Mesodermal cell (in vitro differentiated cells): ENCODE measurements around the gene PGP.
"Not testable (repeated sequence)": the region's sequence is repeated elsewhere in the genome, so short reads cannot be mapped to it uniquely, and the experiment has no call there.

ENCODE experiments used
- H3K27ac ChIP-seq: 2 replicates; pipeline ENCODE4 v1.7.0; 2013; ENCODE audit warnings: mild to moderate bottlenecking, low read depth, low read length, moderate library complexity; ENCODE audit not compliant: severe bottlenecking
- H3K36me3 ChIP-seq: 2 replicates; pipeline ENCODE4 v1.7.1; 2013; ENCODE audit warnings: mild to moderate bottlenecking, low read length, moderate library complexity; ENCODE audit not compliant: control insufficient read depth, insufficient read depth
- H3K4me1 ChIP-seq: one replicate; pipeline ENCODE4 v1.7.1; 2013; ENCODE audit warnings: mild to moderate bottlenecking, low read length; ENCODE audit not compliant: insufficient read depth, control insufficient read depth, poor library complexity, severe bottlenecking
- H3K4me3 ChIP-seq: 2 replicates; pipeline ENCODE4 v1.7.0; 2013; ENCODE audit warnings: low read length, control low read depth, mild to moderate bottlenecking; ENCODE audit not compliant: insufficient read depth, poor library complexity, severe bottlenecking; ENCODE audit errors: extremely low read depth
- H3K9me3 ChIP-seq: 2 replicates; pipeline ENCODE4 v1.7.1; 2013; ENCODE audit warnings: mild to moderate bottlenecking, low read length, moderate library complexity; ENCODE audit not compliant: control insufficient read depth
- WGBS, 2 experiments: methylation state at CpG; one replicate each; pipeline ENCODE4 v1.1.5; 2013; ENCODE audit warnings: missing lambda C conversion rate in 2 of 2; ENCODE audit not compliant: insufficient coverage in 2 of 2; 5-methylcytosine and 5-hydroxymethylcytosine counted together

The PGP gene

DNA sequence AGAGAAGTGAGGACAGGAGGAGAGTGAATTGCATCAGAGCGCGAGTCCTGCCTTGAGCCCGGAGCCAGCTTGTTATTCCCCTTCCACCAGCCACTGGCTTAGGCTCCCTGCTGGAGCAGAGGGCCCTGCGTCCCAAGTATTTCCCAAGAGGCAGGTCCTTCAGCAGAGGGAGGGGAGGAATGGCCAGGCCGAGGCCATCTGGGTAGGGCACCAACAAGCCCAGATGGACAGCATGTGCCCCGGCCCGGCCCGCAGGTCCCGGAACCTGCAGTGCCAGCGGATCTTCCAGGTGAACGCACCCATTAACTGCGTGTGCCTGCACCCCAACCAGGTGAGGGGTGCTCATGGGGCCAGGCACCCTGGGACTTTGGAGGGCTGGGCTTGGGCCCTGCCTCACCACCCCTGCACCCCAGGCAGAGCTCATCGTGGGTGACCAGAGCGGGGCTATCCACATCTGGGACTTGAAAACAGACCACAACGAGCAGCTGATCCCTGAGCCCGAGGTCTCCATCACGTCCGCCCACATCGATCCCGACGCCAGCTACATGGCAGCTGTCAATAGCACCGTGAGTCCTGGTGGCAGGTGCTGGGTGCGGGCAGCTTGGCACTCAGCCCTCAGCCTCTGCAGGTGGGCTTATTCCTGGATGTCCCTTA lies 7.7 kb downstream of the PGP start:
- WGBS, 2 experiments, result 97 to 98% methylated on average over 20 to 23 of the region's 23 CpGs
- no peak overlapping the region for H3K27ac ChIP-seq
- peaks cover 42% of the 10 kb centered on the region for H3K36me3 ChIP-seq
- H3K4me3 ChIP-seq, result no peak overlapping the region
- peaks cover 8% of the 10 kb centered on the region for H3K4me1 ChIP-seq
- no peaks in the 10 kb centered on the region for H3K9me3 ChIP-seq

DNA sequence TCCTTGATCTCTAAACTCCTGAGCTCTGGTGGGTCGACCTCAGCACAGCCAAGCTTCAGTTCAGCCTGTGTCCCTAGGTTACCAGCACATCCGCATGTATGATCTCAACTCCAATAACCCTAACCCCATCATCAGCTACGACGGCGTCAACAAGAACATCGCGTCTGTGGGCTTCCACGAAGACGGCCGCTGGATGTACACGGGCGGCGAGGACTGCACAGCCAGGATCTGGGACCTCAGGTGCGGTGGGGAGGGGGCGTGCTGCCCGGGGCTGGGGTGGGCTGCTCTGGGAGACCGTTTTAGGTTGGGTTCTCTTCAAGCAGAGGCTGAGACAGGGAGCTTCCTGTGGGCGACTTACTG lies 8.2 kb downstream of the PGP start:
- Histone ChIP-seq H3K4me1 (peaks cover 8% of the 10 kb centered on the region), H3K9me3 (no peaks in the 10 kb centered on the region), H3K36me3 (peaks cover 39% of the 10 kb centered on the region), H3K4me3 (peak overlapping the region; percentile 69), H3K27ac (no peak overlapping the region)
- 94 to 96% methylated on average over 6 to 18 of the region's 18 CpGs for WGBS, 2 experiments

DNA sequence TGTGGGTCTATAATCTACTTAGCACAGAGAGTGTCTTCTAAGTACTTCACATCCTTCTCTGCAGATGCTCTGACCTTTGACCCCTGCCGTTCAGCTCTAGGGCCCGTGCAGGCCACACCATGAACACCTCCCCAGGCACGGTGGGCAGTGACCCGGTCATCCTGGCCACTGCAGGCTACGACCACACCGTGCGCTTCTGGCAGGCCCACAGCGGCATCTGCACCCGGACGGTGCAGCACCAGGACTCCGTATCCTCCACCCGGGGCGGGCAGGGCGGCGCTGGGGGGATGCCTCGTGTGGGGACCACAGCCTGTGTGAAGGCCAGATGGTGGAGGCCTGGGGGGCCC lies 8.7 kb downstream of the PGP start:
- Histone ChIP-seq H3K4me3 (peak overlapping the region; percentile 69), H3K36me3 (peaks cover 39% of the 10 kb centered on the region), H3K27ac (peak overlapping the region; percentile 57), H3K4me1 (peaks cover 8% of the 10 kb centered on the region), H3K9me3 (no peaks in the 10 kb centered on the region)
- WGBS, 2 experiments, result 28 to 33% methylated on average over 14 to 15 of the region's 16 CpGs

DNA sequence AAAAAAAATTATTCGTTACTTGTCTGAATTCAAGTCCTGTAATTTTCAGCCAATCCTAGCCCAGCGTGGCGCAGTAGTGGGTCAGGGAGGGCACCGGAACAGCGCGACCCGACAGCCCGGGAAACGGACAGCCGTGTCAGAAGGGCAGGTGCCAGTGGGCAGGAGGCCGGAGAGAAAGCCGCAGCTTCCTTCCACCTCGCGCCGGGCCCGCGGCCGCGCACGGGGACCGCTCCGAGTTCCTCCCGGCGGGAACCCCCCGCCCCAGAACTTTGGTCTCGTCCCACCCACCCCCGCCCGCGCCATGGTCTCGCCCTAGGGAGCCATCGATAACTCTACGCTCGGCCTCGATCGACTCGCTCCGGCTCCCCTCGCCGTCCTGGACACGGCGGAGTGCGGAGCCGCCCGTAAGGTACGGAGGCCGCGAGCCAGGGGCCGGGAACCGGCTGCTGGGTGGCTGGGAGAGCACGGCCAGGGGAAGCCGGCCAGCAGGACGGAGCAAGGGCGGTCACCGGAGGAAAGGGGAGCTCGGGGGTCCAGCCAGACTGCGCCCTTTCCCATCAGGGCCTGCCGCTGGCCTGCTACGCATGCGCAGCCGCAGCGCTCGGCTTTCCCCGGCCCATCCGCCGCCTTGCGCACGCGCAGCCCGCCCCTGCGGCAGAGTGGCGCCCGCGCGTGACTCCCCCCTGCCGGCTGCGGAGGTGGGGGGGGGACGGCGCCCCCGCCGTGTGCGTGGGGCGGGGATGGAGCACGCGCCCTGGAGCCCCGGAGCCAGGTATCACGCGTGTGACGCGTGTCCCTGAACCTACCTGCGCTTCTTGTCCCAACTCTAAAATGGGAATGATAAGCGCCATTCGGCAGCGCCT lies 9.3 kb downstream of the PGP start, which contains the start of gene MLST8:
Gene MLST8 (plus strand): TSS at position 351 of the 863 bp plus-strand sequence. CDS start 632 bp downstream, outside the sequence.
- Histone ChIP-seq H3K36me3 (peaks cover 35% of the 10 kb centered on the region), H3K27ac (peak within 1 kb of the TSS; percentile 62), H3K4me3 (peak within 1 kb of the TSS; percentile 69), H3K4me1 (peaks cover 8% of the 10 kb centered on the region), H3K9me3 (no peaks in the 10 kb centered on the region)
- 0 to 1% methylated on average over 55 to 69 of the region's 93 CpGs for WGBS, 2 experiments

DNA sequence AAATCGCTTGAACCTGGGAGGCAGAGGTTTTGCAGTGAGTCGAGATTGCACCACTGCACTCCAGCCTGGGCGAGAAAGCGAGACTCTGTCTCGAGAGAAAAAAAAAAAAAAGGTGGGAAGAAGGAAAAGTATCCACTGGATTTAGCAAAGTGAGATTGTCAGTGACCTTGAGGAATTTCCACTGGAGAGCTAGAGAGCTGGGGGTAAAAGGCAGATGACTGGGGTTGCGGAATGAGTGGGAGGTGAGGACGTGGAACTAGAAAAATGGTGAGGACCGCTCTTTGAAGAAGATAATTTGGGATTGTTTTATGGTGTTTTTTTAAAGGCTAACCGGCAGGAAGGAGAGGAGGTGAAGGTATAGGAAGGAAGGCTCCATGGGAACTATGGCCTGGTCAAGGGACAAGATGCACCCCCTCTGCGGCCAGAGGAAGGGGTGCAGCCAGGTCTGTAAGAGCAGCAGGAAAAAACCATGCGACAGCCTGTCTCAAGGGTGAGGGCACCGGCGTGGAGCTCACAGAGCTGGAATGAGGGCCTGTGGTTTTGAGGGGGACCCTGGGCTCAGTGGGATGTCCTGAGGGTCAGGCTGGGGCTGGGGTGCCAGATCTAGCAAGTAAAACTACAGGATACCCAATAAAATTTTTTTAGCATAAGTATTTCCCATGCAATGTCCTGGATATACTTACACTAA lies 10.1 kb downstream of the PGP start:
- WGBS, 2 experiments, result 71 to 76% methylated on average over 9 to 13 of the region's 13 CpGs
- Histone ChIP-seq H3K4me3 (peak overlapping the region; percentile 69), H3K9me3 (no peaks in the 10 kb centered on the region), H3K36me3 (peaks cover 28% of the 10 kb centered on the region), H3K27ac (peak overlapping the region; percentile 62), H3K4me1 (peaks cover 8% of the 10 kb centered on the region)

DNA sequence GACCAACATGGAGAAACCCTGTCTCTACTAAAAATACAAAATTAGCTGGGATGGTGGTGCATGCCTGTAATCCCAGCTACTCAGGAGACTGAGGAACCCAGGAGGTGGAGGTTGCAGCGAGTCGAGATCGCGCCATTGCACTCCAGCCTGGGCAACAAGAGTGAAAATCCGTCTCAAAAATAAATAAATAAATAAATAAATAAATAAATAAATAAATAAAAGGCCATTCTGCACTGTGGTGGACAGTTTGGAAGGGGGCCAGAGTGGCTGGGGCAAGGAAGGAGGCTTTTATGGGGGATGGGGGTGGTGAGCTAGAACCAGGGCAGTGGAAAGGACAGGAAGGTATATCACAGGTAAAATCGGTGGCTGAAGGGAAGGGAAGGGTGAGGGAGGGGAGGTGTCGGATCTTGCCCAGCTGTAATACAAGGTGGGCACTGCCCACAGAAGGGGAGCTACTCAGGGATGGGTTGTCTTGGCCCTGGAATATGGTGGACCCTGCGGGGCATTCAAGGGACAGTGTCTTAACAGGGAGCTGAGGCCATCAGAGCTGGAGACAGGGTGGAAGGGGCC lies 11.4 kb downstream of the PGP start:
- peaks cover 16% of the 10 kb centered on the region for H3K36me3 ChIP-seq
- H3K4me1 ChIP-seq, H3K9me3 ChIP-seq, H3K4me3 ChIP-seq, H3K27ac ChIP-seq: not testable (repeated sequence)
- 96 to 97% methylated on average over 3 to 4 of the region's 8 CpGs for whole genome bisulfite sequencing, 2 experiments

DNA sequence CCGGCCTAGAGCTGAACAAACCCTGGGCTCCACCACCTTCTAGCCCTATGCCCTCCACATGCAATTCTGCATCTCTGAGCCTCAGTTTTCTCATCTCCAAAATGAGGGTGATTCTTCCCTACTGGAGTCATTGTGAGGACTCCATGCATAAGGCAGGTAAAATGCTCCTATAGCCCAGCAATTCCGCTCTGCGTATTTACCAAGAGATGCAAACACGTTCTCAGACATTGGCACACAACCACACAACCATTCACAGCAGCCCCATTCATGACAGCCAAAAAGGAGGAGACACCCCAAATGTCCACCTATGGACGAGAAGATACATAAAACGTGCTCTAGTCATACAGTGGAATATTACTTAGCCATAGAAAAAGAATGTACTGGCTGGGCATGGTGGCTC lies 14.3 kb downstream of the PGP start:
- Histone ChIP-seq H3K27ac (no peak overlapping the region), H3K4me3 (no peak overlapping the region), H3K36me3 (no peaks in the 10 kb centered on the region), H3K4me1 (peaks cover 8% of the 10 kb centered on the region), H3K9me3 (no peaks in the 10 kb centered on the region)
- WGBS, 2 experiments, result 88% methylated on average over 3 of the region's 6 CpGs; no CpG with 5 or more reads in 1 of the 2 experiments

DNA sequence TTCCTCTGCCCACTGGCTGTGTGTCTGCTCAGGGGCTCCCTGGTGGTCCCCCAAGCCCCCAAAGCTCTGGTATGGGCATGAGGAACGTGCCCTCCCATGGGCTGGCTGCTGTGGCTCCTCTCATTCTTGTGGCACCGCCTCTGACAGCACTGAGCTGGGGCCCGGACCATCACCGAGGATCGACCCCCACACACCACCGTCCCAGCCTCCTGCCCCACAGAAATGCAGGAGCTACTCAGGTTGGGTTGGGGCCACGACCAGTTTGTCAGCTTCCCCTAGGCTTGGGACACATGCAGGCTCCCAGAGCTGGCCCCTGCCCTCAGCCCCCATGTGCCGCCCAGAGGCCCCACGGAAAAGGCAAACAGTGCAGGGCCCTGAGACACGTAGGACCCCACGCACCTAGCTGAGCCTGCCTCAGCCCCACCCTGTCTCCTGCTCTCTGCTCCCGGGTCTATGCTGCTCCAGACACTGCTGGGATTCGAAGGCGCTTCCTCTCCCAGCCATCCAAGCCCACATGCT lies 15.0 kb downstream of the PGP start:
- Histone ChIP-seq H3K4me3 (no peak overlapping the region), H3K4me1 (peaks cover 9% of the 10 kb centered on the region), H3K9me3 (no peaks in the 10 kb centered on the region), H3K36me3 (no peaks in the 10 kb centered on the region), H3K27ac (no peak overlapping the region)
- 71 to 76% methylated on average over 6 to 9 of the region's 14 CpGs for WGBS, 2 experiments

DNA sequence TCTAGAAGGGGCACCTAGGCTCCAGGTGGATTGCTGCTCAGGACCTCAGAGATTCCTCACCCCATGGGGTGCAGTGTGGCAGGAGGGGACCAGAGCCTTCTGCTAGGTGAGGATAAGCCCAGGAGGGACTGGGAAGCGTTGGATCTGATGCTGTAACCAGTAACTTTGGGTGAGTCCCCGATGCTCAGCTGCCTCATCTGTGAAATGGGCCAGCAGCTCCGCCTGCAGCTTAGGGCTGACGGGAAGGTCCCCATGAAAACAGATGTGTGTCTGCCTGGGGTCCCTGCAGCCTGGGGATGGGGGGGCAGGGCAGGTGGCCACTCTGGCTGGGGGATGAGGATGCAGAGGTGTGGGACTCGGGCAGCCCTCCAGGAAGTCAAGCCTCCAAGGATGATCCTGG lies 15.5 kb downstream of the PGP start:
- Histone ChIP-seq H3K36me3 (no peaks in the 10 kb centered on the region), H3K9me3 (no peaks in the 10 kb centered on the region), H3K4me1 (peaks cover 8% of the 10 kb centered on the region), H3K27ac (no peak overlapping the region), H3K4me3 (no peak overlapping the region)
- WGBS, 2 experiments, result 78 to 82% methylated on average over 5 of the region's 5 CpGs

DNA sequence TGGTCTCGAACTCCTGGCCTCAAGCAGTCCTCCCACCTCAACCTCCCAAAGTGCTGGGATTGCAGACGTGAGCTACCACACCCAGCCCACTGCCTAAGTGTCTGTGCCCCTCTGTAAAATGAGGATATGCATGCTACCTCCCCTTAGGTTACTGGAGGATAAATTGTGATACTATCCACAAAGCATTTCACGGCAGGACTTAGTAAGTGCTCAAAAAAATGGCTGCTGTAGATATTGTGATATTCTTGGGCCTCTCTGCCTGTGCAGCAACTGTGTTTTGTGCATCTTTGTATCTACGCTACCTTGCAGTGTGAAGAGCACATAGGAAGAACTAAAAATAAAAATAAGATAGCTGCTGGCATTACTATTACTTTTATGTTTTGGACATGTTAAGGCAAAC lies 16.4 kb downstream of the PGP start:
- H3K9me3 ChIP-seq, result no peaks in the 10 kb centered on the region
- 85 to 89% methylated on average over 1 to 3 of the region's 4 CpGs for WGBS, 2 experiments
- H3K27ac ChIP-seq, result no peak overlapping the region
- H3K4me1 ChIP-seq, result peaks cover 8% of the 10 kb centered on the region
- no peaks in the 10 kb centered on the region for H3K36me3 ChIP-seq
- H3K4me3 ChIP-seq, result no peak overlapping the region
